Liver (tissue), 9 donors: ENCODE data around the gene LETMD1. TPM values are rescaled to one million over a fixed set of nuclear protein-coding genes. Genes with fewer than 3 reads are reported as not detected.

Experiments
- DNase-seq: peaks from one replicate; pipeline ENCODE4 v3.0.0-alpha.2; 2017; ENCODE audit warnings: low spot score
- H3K27ac ChIP-seq, 2 donors: one replicate each; pipeline ENCODE4 v1.7.0; 2013; ENCODE audit warnings: inconsistent platforms in 2 of 2, low read length in 2 of 2, control low read depth in 1 of 2, low read depth in 1 of 2, mild to moderate bottlenecking in 1 of 2
- H3K27me3 ChIP-seq, 4 donors: one replicate each; pipeline versions ENCODE4 v1.6.1 to v1.7.0; 2013; ENCODE audit warnings: low read length in 3 of 4, inconsistent platforms in 1 of 4, mild to moderate bottlenecking in 1 of 4, moderate library complexity in 1 of 4; ENCODE audit not compliant: control insufficient read depth in 4 of 4, insufficient read depth in 4 of 4
- H3K36me3 ChIP-seq, 4 donors: one replicate each; pipeline versions ENCODE4 v1.6.1 to v1.7.0; 2013; ENCODE audit warnings: low read length in 3 of 4, mild to moderate bottlenecking in 3 of 4, low read depth in 1 of 4, moderate library complexity in 1 of 4; ENCODE audit not compliant: control insufficient read depth in 4 of 4, insufficient read depth in 3 of 4
- H3K4me1 ChIP-seq, 4 donors: one replicate each; pipeline versions ENCODE4 v1.6.1 to v1.7.0; 2013; ENCODE audit warnings: low read length in 3 of 4, mild to moderate bottlenecking in 3 of 4, moderate library complexity in 1 of 4; ENCODE audit not compliant: control insufficient read depth in 4 of 4, insufficient read depth in 4 of 4
- H3K4me3 ChIP-seq, 3 donors: one replicate each; pipeline versions ENCODE4 v1.6.1 to v1.7.0; 2013; ENCODE audit warnings: low read length in 3 of 3, control low read depth in 1 of 3, low read depth in 1 of 3, mild to moderate bottlenecking in 1 of 3
- H3K9ac ChIP-seq, 2 donors: one replicate each; pipeline ENCODE4 v1.7.0; 2013; ENCODE audit warnings: low read length in 2 of 2, mild to moderate bottlenecking in 2 of 2, moderate library complexity in 2 of 2, control low read depth in 1 of 2, low read depth in 1 of 2
- H3K9me3 ChIP-seq, 4 donors: one replicate each; pipeline versions ENCODE4 v1.6.1 to v1.7.0; 2013; ENCODE audit warnings: low read length in 3 of 4; ENCODE audit not compliant: control insufficient read depth in 4 of 4
- ATF3 ChIP-seq: IDR thresholded peaks from 2 replicates; pipeline ENCODE4 v1.6.1; 2016; ENCODE audit warnings: antibody characterized with exemption
- EGR1 ChIP-seq, 2 donors: IDR thresholded peaks; 2 replicates each; pipeline ENCODE4 v1.6.1; 2016 to 2018; ENCODE audit warnings: antibody characterized with exemption in 2 of 2, low read depth in 2 of 2
- FOXA1 ChIP-seq: IDR thresholded peaks from 2 replicates; pipeline ENCODE4 v1.6.1; 2016; ENCODE audit warnings: antibody characterized with exemption
- FOXA2 ChIP-seq: IDR thresholded peaks from 2 replicates; pipeline ENCODE4 v1.6.1; 2016; ENCODE audit warnings: antibody characterized with exemption
- GABPA ChIP-seq, 2 donors: IDR thresholded peaks in 1 of 2; conservative IDR thresholded peaks in 1 of 2; 2 replicates each; pipeline ENCODE4 v1.6.1; 2016; ENCODE audit warnings: antibody characterized with exemption in 2 of 2, mild to moderate bottlenecking in 1 of 2, moderate library complexity in 1 of 2
- HNF4A ChIP-seq, 2 donors: conservative IDR thresholded peaks; 2 replicates each; pipeline ENCODE4 v1.6.1; 2016; ENCODE audit warnings: antibody characterized with exemption in 2 of 2, mild to moderate bottlenecking in 2 of 2
- HNF4G ChIP-seq: IDR thresholded peaks from 2 replicates; pipeline ENCODE4 v1.6.1; 2016; ENCODE audit warnings: antibody characterized with exemption
- JUND ChIP-seq, 2 donors: IDR thresholded peaks; 2 replicates each; pipeline ENCODE4 v1.6.1; 2016; ENCODE audit warnings: antibody characterized with exemption in 2 of 2
- NR2F2 ChIP-seq: IDR thresholded peaks from 2 replicates; pipeline ENCODE4 v1.6.1; 2016; ENCODE audit warnings: antibody characterized with exemption
- REST ChIP-seq: IDR thresholded peaks from 2 replicates; pipeline ENCODE4 v1.6.1; 2016; ENCODE audit warnings: antibody characterized with exemption, mild to moderate bottlenecking
- RXRA ChIP-seq, 2 donors: IDR thresholded peaks; 2 replicates each; pipeline ENCODE4 v1.6.1; 2017 to 2018; ENCODE audit warnings: antibody characterized with exemption in 2 of 2, mild to moderate bottlenecking in 1 of 2
- SP1 ChIP-seq: IDR thresholded peaks from 2 replicates; pipeline ENCODE4 v1.6.1; 2018; ENCODE audit warnings: antibody characterized with exemption, mild to moderate bottlenecking
- TAF1 ChIP-seq: conservative IDR thresholded peaks from 2 replicates; pipeline ENCODE4 v1.6.1; 2016; ENCODE audit warnings: antibody characterized with exemption, mild to moderate bottlenecking
- YY1 ChIP-seq: IDR thresholded peaks from 2 replicates; pipeline ENCODE4 v1.6.1; 2016; ENCODE audit warnings: antibody characterized with exemption, mild to moderate bottlenecking
- WGBS: extraction: QIAGEN DNeasy Blood & Tissue Kit; methylation state at CpG from one replicate; pipeline ENCODE4 v1.1.7; 2013; 5-methylcytosine and 5-hydroxymethylcytosine counted together
- polyA plus RNA-seq, 2 donors: library from polyadenylated mRNA; stranded (reverse) in 1 of 2; unstranded in 1 of 2; fragments of 200-250 nt in 1 of 2; fragments of >200 nt in 1 of 2; fragmentation: Nextera tagmentation in 1 of 2; extraction: Ambion mirVana in 1 of 2; gene quantifications; one replicate each; pipeline versions ENCODE4 v1.2.1 to v1.2.3, GENCODE V29; 2013 to 2015
- total RNA-seq, 2 donors: library from RNA; depleted of rRNA; stranded (reverse); fragments of >200 nt; gene quantifications; one replicate each; pipeline ENCODE4 v1.2.3, GENCODE V29; 2014
- TF ChIP-seq, protein P1 (sequence below): fragments of 150-350 bp; IDR thresholded peaks from 2 replicates; pipeline ENCODE4 v1.5.1; 2017; ENCODE audit warnings: improper control_type of control experiment, low read depth, low read length; ENCODE audit not compliant: missing input control
- TF ChIP-seq, protein P2 (sequence below): IDR thresholded peaks from 2 replicates; pipeline ENCODE4 v1.6.1; 2016; ENCODE audit warnings: antibody characterized with exemption
- donor health status: healthy.
- donor health status: healthy.
- donor health status: healthy.
- donor health status: healthy.
- donor health status: healthy.

LETMD1 gene
- total and polyA plus RNA-seq, 4 donors, result 17.6 to 41.0 (median 22.5) TPM

DNA sequence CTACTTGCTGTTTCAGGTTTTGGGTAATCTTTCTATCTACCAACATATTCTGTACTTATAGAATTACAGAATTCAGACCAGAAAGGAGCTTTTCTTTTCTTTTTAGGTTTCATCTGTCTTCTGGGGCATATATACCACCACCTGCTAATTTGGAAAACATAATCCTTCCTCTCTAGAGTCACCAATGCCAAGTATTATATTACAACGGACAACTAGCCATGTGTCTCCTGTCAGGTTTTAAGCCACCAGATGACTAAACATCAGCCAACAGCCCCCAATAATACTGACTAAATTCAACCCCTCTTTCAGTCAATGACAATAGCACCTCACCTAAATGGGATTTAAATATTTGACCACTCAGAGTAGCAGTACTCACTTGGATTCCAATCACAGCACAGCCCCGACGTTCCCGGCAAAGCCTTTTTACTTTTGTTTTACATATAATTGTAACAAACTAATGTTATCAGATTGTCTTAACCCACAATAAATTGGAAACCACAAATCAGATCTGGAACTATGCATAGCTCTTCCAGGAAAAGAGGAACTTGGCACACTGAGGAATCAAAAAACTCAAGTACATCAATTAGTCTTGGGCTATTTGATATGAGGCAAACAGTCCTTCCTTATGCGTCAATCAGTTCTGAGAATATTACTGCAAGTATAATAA lies 35.4 kb upstream of the LETMD1 start:
- H3K9me3 ChIP-seq, result no peaks in the 10 kb centered on the region
- TF ChIP-seq JUND (IDR thresholded peaks at IDR 0.05), result no peak
- TF ChIP-seq HNF4G, result no peak
- no peak for TF ChIP-seq FOXA1
- no peak for TF ChIP-seq YY1
- no peak for TF ChIP-seq EGR1 (IDR thresholded peaks at IDR 0.05; ENCODE audit: low read depth in 2 of 2)
- no peak for TF ChIP-seq SP1
- TF ChIP-seq RXRA (IDR thresholded peaks at IDR 0.05), result no peak
- TF ChIP-seq TAF1, result no peak
- no peak for TF ChIP-seq GABPA (IDR thresholded peaks at IDR 0.05 in 1 of 2, conservative IDR thresholded peaks at IDR 0.05 in 1 of 2)
- no peak for TF ChIP-seq HNF4A (conservative IDR thresholded peaks at IDR 0.05)
- TF ChIP-seq, protein P1, sequence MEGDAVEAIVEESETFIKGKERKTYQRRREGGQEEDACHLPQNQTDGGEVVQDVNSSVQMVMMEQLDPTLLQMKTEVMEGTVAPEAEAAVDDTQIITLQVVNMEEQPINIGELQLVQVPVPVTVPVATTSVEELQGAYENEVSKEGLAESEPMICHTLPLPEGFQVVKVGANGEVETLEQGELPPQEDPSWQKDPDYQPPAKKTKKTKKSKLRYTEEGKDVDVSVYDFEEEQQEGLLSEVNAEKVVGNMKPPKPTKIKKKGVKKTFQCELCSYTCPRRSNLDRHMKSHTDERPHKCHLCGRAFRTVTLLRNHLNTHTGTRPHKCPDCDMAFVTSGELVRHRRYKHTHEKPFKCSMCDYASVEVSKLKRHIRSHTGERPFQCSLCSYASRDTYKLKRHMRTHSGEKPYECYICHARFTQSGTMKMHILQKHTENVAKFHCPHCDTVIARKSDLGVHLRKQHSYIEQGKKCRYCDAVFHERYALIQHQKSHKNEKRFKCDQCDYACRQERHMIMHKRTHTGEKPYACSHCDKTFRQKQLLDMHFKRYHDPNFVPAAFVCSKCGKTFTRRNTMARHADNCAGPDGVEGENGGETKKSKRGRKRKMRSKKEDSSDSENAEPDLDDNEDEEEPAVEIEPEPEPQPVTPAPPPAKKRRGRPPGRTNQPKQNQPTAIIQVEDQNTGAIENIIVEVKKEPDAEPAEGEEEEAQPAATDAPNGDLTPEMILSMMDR, result no peak
- TF ChIP-seq, protein P2, sequence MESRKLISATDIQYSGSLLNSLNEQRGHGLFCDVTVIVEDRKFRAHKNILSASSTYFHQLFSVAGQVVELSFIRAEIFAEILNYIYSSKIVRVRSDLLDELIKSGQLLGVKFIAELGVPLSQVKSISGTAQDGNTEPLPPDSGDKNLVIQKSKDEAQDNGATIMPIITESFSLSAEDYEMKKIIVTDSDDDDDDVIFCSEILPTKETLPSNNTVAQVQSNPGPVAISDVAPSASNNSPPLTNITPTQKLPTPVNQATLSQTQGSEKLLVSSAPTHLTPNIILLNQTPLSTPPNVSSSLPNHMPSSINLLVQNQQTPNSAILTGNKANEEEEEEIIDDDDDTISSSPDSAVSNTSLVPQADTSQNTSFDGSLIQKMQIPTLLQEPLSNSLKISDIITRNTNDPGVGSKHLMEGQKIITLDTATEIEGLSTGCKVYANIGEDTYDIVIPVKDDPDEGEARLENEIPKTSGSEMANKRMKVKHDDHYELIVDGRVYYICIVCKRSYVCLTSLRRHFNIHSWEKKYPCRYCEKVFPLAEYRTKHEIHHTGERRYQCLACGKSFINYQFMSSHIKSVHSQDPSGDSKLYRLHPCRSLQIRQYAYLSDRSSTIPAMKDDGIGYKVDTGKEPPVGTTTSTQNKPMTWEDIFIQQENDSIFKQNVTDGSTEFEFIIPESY, result no peak
- no peak for TF ChIP-seq NR2F2
- WGBS, result 91% methylated on average over 5 of the region's 5 CpGs
- H3K36me3 ChIP-seq, result peaks cover 0 to 2% (median under 1%) of the 10 kb centered on the region in 4 donors
- peaks cover 0 to 8% (median 4%) of the 10 kb centered on the region in 4 donors for H3K4me1 ChIP-seq
- no peak overlapping the region for H3K9ac ChIP-seq
- DNase-seq, result no peak
- no peak overlapping the region for H3K4me3 ChIP-seq
- no peak overlapping the region for H3K27ac ChIP-seq
- H3K27me3 ChIP-seq, result no peaks in the 10 kb centered on the region

DNA sequence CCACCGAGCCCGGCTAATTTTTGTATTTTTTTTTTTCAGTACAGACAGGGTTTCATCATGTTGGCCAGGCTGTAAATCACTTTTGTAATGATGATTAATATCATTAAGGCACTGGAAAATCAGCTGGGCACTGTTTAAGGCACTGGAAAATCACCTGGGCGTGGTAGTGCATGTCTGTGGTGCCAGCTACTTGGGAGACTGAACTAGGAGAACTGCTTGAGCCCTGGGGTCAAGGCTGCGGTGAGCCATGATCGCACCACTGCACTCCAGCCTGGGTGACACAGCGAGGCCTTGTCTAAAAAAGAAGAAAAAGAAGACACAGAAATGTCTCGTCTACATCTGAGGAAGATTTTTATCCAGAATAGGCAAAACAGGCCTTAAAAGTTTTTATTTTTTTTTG lies 34.7 kb upstream of the LETMD1 start:
- H3K4me3 ChIP-seq, result no peak overlapping the region
- WGBS, result 97% methylated on average over 7 of the region's 7 CpGs
- H3K4me1 ChIP-seq, result peaks cover 0 to 8% (median 4%) of the 10 kb centered on the region in 4 donors
- no peaks in the 10 kb centered on the region for H3K36me3 ChIP-seq
- no peak for TF ChIP-seq YY1
- TF ChIP-seq FOXA2, result no peak
- no peak for TF ChIP-seq SP1
- TF ChIP-seq GABPA (IDR thresholded peaks at IDR 0.05 in 1 of 2, conservative IDR thresholded peaks at IDR 0.05 in 1 of 2), result no peak
- TF ChIP-seq NR2F2, result no peak
- TF ChIP-seq JUND (IDR thresholded peaks at IDR 0.05), result no peak
- no peak for TF ChIP-seq FOXA1
- TF ChIP-seq, protein P1, result no peak
- TF ChIP-seq ATF3, result no peak
- TF ChIP-seq EGR1 (IDR thresholded peaks at IDR 0.05; ENCODE audit: low read depth in 2 of 2), result no peak
- TF ChIP-seq REST, result no peak
- TF ChIP-seq, protein P2, result no peak
- no peak for TF ChIP-seq HNF4A (conservative IDR thresholded peaks at IDR 0.05)
- TF ChIP-seq TAF1, result no peak
- no peaks in the 10 kb centered on the region for H3K27me3 ChIP-seq
- H3K9ac ChIP-seq, result no peak overlapping the region
- H3K27ac ChIP-seq, result no peak overlapping the region
- H3K9me3 ChIP-seq, result no peaks in the 10 kb centered on the region
- DNase-seq, result no peak
